SW 1271 (cell line): ENCODE results near the gene STAT4.

Source experiments
- DNase-seq, 2 experiments: peaks; one replicate each; lab custom pipeline; 2025; lab: John Stamatoyannopoulos, UW

The STAT4 gene

GRCh38 chr2:191144217-191144616 is 6.6 kb downstream of the STAT4 start:
- no peak for DNase-seq

DNA sequence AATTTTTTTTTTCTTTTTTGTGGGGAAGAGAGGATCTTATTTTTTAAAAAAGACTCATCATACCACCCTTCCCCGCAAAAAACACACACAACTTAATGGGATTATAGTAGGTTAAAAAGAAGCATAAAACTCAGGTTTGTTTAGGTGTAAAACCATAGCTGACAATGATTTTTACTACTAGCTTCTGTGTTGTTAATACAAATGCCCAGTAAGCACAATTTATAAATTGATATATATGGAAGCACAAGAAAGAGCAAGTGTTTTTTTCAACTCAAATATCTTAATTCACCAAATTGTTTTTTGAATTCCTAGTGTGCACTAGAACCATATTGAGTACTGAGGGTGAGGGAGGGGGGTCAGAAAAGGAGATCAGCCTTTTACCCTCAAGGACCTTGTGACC is 7.0 kb downstream of the STAT4 start:
- no peak for DNase-seq

GRCh38 chr2:191128911-191129304 is 21.9 kb downstream of the STAT4 start:
- no peak for DNase-seq

DNA sequence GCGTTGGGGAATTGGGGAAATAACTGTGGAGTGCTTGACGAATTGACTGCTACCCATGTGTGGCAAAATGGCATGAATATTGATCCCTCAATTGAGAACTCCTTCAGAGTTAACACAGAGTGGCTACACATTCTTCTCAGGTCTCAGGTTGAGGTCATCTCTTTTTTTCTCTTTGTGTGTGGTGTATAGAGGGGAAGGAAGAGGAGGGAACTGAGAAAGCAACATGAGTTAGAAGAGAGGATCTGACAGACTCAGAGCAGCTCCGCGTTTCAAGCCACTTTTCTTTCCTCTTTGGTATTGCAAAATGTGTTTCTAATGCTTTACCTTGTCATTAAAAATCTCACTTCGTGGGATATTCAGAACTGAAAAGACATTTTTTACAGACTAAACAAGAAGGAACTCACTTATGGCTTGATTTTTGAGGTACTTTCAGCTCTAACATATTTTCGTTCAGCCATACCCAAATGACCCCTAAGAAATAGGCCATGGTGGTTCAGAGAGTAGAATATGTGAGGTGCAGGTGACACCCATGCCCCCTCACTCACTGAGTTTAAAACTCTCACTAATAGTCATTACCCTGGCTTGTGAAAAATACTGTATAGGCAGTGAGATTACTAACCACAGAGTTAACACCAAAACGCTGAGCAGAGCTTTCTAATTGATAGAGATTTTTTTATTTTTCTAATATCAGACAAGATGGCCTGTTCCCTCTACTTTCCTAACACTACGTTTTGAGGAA is 22.5 kb downstream of the STAT4 start:
- no peak for DNase-seq

- DNase-seq, result no peak
Measured at GRCh38 chr2:191127235-191127634, 23.6 kb downstream of the STAT4 start.

DNA sequence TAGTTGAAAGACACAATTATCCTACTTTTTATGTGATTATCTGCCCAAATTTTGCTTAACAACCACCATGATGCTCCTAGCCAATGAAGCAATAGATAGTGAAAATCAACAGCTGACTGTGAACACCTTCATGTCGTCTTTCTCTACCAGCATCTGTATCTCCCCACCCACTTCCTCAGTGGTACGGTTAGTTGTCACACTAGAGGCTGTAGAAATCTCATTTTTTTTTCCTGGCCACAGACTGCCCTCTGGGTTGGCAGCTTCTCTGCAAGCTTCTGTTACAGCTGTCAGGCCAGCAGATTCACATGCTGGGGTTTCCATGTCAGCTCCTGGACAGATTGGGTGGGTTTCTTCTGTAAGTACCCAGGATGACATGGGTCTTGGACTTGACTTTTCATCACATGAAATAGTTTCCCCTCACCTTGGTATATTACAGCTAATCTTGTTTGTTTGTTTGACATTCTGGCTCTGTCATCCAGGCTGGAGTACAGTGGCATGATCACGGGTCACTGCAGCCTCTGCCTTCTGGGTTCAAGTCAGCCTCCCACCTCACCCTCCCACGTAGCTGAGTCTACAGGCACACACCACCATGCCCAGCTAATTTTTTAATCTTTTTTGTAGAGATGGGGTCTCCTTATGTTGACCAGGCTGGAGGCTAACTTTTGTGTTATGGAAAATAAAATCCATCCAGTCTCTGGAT is 24.3 kb downstream of the STAT4 start:
- DNase-seq, result no peak

GRCh38 chr2:191125646-191126045 is 25.1 kb downstream of the STAT4 start:
- no peak for DNase-seq

- no peak for DNase-seq
Measured at GRCh38 chr2:191122638-191123294, 28.0 kb downstream of the STAT4 start.

DNA sequence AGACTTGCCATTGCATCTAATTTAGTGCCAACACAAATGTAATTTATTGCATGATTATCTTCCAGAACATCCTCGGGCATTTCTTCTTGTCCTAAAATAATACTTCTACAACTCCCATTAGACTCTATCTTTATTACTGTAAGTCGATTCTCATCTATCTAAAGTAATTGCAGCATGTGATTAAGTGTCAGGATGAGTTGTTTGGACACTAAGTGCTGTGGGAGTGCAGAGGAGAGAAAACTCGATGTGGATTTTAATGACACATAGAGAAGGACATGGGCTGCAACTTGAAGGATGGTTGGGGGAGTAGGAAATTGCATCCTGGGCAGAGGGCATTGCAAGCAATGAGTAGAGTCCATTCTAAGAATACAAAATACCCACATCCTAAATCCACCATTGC is 33.5 kb downstream of the STAT4 start:
- DNase-seq, result no peak

DNA sequence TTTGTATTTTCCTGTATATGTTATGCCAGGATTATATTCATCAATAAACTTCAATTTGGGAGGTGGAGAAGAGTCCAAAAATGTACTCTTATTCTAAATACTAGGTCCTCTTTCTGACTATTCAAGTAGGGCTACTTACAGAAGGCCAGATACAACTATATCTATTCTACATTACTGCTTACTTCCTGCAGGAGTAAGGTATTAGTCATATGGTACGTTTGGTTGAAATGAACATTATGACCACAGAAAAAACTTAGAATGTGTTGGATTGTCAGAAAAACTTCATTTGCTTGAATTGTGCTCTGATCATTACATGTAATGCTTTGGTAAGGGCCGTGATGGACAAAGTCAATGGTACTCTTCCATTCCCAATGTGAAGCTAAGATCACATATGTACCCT is 35.0 kb downstream of the STAT4 start:
- no peak for DNase-seq

DNA sequence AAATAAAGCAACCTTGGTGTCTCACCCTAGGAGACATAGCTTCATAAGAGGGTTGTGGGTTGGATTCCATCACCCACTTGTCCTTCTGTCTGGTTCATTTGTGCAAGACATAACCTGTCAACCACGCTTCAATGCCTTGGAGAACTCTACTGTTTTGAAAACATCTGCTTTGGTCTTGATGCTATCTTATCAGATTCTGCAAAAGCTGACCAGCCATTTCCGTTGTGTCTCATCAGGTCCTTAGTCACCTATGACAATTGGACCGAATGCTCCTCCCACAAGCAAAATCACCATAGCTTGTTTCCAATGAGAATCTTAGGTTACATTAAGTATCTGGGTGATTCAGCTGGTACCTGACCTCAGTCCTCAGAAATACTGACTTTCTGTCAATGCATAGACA is 35.4 kb downstream of the STAT4 start:
- DNase-seq, result no peak

DNA sequence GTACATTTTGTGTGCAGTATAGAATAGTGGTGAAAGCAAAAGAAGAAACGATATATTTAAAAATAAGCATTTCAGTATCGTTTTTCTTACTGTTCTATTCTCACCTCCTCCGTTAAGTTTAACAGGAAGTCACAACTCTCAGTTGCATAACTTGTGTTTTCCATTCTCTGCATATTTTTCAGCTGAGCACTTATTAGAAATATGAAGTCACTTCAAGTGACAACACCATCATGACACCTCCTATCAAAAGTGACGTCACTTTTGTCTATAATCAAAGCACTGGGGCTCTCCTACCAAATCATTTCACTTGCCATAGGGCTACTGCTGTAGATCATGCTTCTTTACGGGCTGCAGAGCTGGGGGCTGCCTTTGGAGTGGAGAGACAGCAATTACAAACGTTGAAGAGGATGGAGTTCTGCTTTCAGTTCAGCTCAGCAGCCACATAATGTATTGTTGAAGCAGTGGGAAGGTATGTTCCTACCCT is 36.3 kb downstream of the STAT4 start:
- no peak for DNase-seq

- no peak for DNase-seq
Measured at GRCh38 chr2:191113761-191114160, 37.0 kb downstream of the STAT4 start.

DNA sequence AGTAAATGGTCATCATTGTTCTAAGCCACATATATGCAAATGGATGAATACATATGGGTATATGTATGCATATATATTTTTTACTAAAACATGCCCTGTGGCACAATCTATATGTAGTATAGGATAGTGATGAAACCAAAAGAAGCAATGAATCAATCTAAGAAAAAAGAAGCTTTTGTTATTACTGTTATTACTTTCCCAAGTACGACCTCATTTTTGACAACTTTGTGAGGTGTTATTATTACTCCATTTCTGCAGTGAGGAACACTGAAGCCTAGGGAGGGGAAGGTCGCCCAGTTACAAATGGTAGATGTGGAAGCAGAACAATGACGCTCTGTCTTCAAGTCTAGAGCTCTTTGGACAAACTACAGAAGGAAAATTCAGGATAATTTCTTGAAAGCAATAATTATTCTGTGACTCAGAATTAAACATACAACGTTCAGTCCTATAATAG is 38.3 kb downstream of the STAT4 start:
- DNase-seq, result no peak

DNA sequence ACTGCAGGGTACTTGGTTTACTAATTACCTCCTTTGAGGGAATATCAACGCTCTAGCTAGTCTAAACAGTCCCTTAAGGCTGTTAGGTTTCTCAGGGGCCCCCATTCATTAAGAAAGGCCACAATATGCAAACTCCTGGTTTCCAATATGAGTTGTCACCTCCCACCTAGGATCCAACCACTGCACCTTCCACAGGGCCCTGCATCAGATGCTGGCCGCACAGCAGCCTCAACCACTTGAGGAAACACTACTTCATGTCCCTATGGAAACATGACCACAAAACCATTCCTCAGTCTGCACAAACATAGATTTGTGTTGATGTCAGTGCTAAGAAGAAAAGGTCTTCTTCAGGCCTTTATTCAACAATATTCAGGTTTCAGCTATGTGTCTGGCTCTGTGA is 40.9 kb downstream of the STAT4 start:
- no peak for DNase-seq

DNA sequence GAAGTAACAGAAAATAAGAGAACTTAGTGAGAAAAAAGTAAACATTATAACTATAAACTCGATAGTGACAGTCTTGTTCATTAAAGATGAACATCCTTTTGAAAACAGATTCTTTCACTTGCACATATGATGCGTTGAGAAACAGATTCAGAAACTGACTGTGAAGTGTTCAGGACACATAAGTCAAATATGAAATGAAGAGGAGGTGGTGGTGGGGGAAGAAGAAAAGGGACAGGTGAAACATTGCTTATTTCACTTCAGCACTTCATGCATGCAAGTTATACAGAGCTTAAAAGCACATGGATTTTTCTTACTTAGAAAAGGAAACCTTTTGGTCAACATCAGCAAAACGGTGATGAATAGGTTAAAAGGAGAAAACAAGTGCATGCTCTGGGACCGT is 42.5 kb downstream of the STAT4 start:
- no peak for DNase-seq

DNA sequence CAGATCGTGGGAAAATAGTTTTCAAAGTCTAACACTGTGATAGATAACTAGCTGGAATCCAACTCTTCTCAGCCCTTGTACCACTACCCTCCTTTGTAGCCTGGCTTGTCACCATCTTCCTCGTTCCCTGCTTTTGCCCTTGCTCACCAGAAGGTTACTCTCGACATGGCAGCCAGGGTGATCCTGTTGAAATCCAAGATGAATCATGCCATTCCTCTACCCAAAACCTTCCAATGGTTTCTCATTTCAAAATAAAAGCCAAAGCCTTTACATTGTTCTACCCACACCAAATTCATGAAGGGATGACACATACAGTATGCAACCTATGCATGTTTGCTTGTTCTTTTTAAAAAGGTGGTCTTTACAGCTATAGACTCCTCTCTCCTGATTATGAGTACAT is 45.7 kb downstream of the STAT4 start:
- DNase-seq, result no peak

DNA sequence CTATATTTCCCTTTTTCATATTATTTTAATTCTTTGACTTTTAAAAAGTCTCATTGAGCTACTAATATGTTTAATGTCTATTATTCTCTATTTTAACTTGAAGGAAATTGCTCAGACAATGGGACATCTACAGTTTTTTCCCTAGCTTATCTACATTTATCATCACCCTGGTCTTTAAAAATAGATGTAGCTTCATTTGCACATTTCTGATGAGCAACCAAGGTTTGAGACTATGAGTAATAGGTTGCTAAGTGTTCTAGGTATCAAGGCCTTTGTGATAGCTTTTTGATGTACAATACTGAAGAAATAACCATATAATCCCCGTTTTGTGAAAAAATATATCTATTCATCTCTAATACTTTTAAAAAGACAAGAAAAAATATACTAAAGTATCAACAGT is 47.0 kb downstream of the STAT4 start:
- no peak for DNase-seq

DNA sequence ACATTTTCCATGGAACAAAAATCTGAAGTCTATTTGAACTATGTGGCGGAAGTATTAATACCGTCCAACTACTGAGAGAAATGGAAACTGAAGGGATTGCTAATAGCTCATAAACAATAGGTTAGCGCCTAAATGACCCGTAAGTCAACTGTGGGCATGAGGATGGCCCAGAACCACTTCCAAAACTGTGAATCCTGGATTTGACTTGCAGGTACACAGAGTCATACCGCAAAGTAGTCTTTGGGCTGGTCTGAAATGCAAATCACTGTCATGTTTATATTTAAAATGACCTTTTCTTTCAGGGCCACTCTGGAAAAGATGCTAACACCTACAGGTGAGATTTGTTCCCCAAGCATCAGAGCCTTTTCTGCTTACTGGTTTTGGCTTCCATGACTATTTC is 50.6 kb downstream of the STAT4 start:
- DNase-seq, result no peak

DNA sequence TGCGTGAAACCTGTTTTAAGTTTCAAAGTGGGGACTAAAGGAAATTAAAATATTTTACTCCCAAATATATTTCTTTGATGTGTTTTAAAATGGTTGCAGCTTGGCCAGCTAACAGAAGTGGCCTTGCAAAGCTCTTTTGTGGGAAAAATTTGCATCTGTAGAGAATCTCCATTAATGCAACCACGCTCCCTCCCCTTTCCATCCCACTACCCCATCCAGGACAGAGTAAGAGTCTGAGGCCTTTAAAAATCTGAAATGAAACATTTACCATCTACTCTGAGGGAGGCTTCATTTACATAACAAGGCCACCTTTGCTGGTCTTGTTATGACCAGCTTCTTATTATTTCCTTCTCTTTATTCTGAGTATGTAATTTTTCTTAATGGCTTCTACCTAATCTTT is 63.5 kb downstream of the STAT4 start:
- no peak for DNase-seq

DNA sequence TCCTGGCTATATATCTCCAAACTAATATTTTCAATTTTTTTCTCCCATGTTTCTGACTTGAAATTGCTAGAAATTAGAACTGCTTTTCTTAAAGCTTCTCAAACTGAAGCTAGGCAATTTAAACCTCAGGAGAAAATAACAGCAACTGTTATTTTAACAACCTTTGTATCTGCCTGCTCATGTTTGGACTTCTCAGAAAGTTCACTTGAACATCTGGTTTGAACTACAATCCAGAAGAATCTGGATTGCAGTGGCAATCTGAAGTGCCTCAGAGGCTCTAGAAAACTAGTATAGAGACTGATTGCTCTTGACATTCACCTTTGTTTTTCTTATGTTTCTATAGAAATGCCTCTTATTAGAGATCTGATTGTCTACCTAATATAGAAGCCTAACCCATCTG is 64.1 kb downstream of the STAT4 start:
- no peak for DNase-seq

DNA sequence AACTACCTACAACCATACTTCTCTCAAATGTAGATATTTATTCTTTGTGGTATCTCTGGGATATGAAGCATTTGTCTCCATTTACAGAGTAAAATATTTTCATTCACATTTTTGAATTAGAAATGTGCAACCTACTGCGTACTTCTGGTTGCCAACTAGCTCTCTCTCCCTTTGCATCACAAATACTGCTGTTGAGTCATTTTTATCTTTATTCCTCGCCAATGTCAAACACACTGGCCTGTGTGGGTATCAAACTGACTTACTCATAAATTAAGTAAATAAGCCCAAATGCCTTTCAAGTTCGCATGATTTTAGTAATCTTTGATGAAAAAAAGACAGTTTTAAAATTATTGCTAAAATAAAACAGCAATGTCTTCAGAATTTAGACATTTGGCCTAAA is 67.3 kb downstream of the STAT4 start:
- DNase-seq, result no peak

- no peak for DNase-seq
Measured at GRCh38 chr2:191082321-191082720, 68.5 kb downstream of the STAT4 start.
